AG09309 (cell line): ENCODE results near the gene KIAA1586.
"Not testable (repeated sequence)": the region's sequence is repeated elsewhere in the genome, so short reads cannot be mapped to it uniquely, and the experiment has no call there.

Experiments
- DNase-seq: peaks from one replicate; pipeline ENCODE4 v3.0.0-alpha.2; 2010; ENCODE audit warnings: low read depth
- H3K4me3 ChIP-seq: 2 replicates; pipeline ENCODE4 v1.5.1; 2011; ENCODE audit warnings: mild to moderate bottlenecking, low read depth, low read length, moderate library complexity; ENCODE audit not compliant: control insufficient read depth
- CTCF ChIP-seq: IDR thresholded peaks from 2 replicates; pipeline ENCODE4 v1.5.1; 2011; ENCODE audit warnings: mild to moderate bottlenecking, low read depth, low read length, inconsistent platforms; ENCODE audit not compliant: insufficient read depth, control insufficient read depth; ENCODE audit errors: missing control alignments

Gene KIAA1586

GRCh38 chr6:57078531-57079207 lies 32.2 kb downstream of the KIAA1586 start:
- TF ChIP-seq CTCF = no peak
- H3K4me3 ChIP-seq = no peak overlapping the region
- DNase-seq = no peak

- no peak overlapping the region for H3K4me3 ChIP-seq
- TF ChIP-seq CTCF = no peak
- DNase-seq = no peak
Observed at GRCh38 chr6:57085471-57085870, 39.0 kb downstream of the KIAA1586 start.

- no peak for TF ChIP-seq CTCF
- no peak overlapping the region for H3K4me3 ChIP-seq
- DNase-seq = no peak
Observed at GRCh38 chr6:57086843-57087242, 40.4 kb downstream of the KIAA1586 start.

- DNase-seq = no peak
- no peak for TF ChIP-seq CTCF
- no peak overlapping the region for H3K4me3 ChIP-seq
Observed at GRCh38 chr6:57087916-57088315, 41.4 kb downstream of the KIAA1586 start.

GRCh38 chr6:57089265-57089664 lies 42.8 kb downstream of the KIAA1586 start:
- no peak for DNase-seq
- no peak for TF ChIP-seq CTCF
- peak overlapping the region; percentile 61 for H3K4me3 ChIP-seq

- DNase-seq = peak; percentile 70
- H3K4me3 ChIP-seq = peak within 1 kb of the TSS; percentile 61
- TF ChIP-seq CTCF = no peak
Observed at GRCh38 chr6:57089687-57090457, 43.4 kb downstream of the KIAA1586 start, which contains the start of gene ZNF451. ZNF451 (plus strand) TSS chr6:57090188; CDS start chr6:57090254, 66 bp downstream.

GRCh38 chr6:57090458-57091067 lies 44.1 kb downstream of the KIAA1586 start:
- not testable (repeated sequence) for H3K4me3 ChIP-seq, DNase-seq

GRCh38 chr6:57091375-57091774 lies 44.9 kb downstream of the KIAA1586 start:
- not testable (repeated sequence) for DNase-seq, H3K4me3 ChIP-seq
